ENCODE measurements around the gene COL13A1.

- no peak for TF ChIP-seq POLR2AphosphoS5 (IDR thresholded peaks at IDR 0.05)
- TF ChIP-seq, protein P1, sequence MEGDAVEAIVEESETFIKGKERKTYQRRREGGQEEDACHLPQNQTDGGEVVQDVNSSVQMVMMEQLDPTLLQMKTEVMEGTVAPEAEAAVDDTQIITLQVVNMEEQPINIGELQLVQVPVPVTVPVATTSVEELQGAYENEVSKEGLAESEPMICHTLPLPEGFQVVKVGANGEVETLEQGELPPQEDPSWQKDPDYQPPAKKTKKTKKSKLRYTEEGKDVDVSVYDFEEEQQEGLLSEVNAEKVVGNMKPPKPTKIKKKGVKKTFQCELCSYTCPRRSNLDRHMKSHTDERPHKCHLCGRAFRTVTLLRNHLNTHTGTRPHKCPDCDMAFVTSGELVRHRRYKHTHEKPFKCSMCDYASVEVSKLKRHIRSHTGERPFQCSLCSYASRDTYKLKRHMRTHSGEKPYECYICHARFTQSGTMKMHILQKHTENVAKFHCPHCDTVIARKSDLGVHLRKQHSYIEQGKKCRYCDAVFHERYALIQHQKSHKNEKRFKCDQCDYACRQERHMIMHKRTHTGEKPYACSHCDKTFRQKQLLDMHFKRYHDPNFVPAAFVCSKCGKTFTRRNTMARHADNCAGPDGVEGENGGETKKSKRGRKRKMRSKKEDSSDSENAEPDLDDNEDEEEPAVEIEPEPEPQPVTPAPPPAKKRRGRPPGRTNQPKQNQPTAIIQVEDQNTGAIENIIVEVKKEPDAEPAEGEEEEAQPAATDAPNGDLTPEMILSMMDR (IDR thresholded peaks at IDR 0.05), result no peak
Observed at GRCh38 chr10:69913606-69914382, 112.1 kb downstream of the COL13A1 start.

All from breast epithelium (tissue), 3 donors.